ENCODE results near the gene ANKUB1. TPM values are rescaled to one million over a fixed set of nuclear protein-coding genes. Genes with fewer than 3 reads are reported as not detected.

Gene ANKUB1
- total RNA-seq, 4 donors from 2014 or later, result not detected

GRCh38 chr3:149812606-149813366 lies 20.4 kb upstream of the ANKUB1 start, which contains the start of gene RNF13:
RNF13 (plus strand) TSS chr3:149813215; CDS start chr3:149846027, 32,812 bp downstream.
- DNase-seq, result peak; percentile 99
- intact Hi-C loops (cut with DNase I), result no loop called here

GRCh38 chr3:149812165-149812605 lies 19.8 kb upstream of the ANKUB1 start:
- Histone ChIP-seq H3K27me3 (no peaks in the 10 kb centered on the region), H3K36me3 (no peaks in the 10 kb centered on the region), H3K4me3 (replicated peaks in 1 of 3) (peak overlapping the region in 2 of 3 donors; percentile 60 to 64), H3K9me3 (no peaks in the 10 kb centered on the region), H3K4me1 (peaks cover 21 to 29% of the 10 kb centered on the region in 2 donors), H3K27ac (peak overlapping the region; percentile 99 to 100 (median 99))
- 31 to 52% methylated on average over 6 to 13 of the region's 13 CpGs for WGBS, 2 donors
- intact Hi-C loops (cut with DNase I), result no loop called here
- no peak for DNase-seq
- TF ChIP-seq CTCF (IDR thresholded peaks at IDR 0.05), result no peak
- no peak for TF ChIP-seq POLR2A (IDR thresholded peaks at IDR 0.05)

More at GRCh38 chr3:149812606-149813366, 20.4 kb upstream of the ANKUB1 start, which contains the start of gene RNF13:
- WGBS, 2 donors, result 1 to 3% methylated on average over 6 to 38 of the region's 56 CpGs
- Histone ChIP-seq H3K27ac (peak within 1 kb of the TSS; percentile 99 to 100 (median 99)), H3K4me1 (peaks cover 21 to 29% of the 10 kb centered on the region in 2 donors), H3K27me3 (no peaks in the 10 kb centered on the region), H3K9me3 (no peaks in the 10 kb centered on the region), H3K4me3 (replicated peaks in 1 of 3) (peak within 1 kb of the TSS; percentile 50 to 64 (median 60)), H3K36me3 (no peaks in the 10 kb centered on the region)
- TF ChIP-seq POLR2A (IDR thresholded peaks at IDR 0.05) (peak in 1 of 2 donors; percentile 78), CTCF (IDR thresholded peaks at IDR 0.05) (no peak)

- Histone ChIP-seq H3K27me3 (no peaks in the 10 kb centered on the region), H3K4me3 (replicated peaks in 1 of 3) (no peak overlapping the region), H3K9me3 (no peaks in the 10 kb centered on the region), H3K27ac (no peak overlapping the region), H3K4me1 (peaks cover 15 to 24% of the 10 kb centered on the region in 2 donors), H3K36me3 (no peaks in the 10 kb centered on the region)
- no peak for DNase-seq
- 91 to 93% methylated on average over 2 of the region's 2 CpGs for WGBS, 2 donors
- intact Hi-C loops (cut with DNase I), result no loop called here
- TF ChIP-seq POLR2A (IDR thresholded peaks at IDR 0.05), result no peak
- no peak for TF ChIP-seq CTCF (IDR thresholded peaks at IDR 0.05)
Measured at GRCh38 chr3:149810846-149811245, 18.5 kb upstream of the ANKUB1 start.

- intact Hi-C loops (cut with DNase I), result no loop called here
- no peak overlapping the region for H3K4me3 ChIP-seq (replicated peaks in 1 of 3)
- TF ChIP-seq CTCF (IDR thresholded peaks at IDR 0.05), result no peak
- TF ChIP-seq POLR2A (IDR thresholded peaks at IDR 0.05), result no peak
- DNase-seq, result no peak
- no peak overlapping the region for H3K27ac ChIP-seq
- no peaks in the 10 kb centered on the region for H3K36me3 ChIP-seq
- H3K4me1 ChIP-seq, result peaks cover 12 to 13% of the 10 kb centered on the region in 2 donors
- H3K27me3 ChIP-seq, result no peaks in the 10 kb centered on the region
- H3K9me3 ChIP-seq, result no peaks in the 10 kb centered on the region
Measured at GRCh38 chr3:149809699-149810098, 17.3 kb upstream of the ANKUB1 start.

GRCh38 chr3:149808209-149808829 lies 16.0 kb upstream of the ANKUB1 start:
- no peak overlapping the region for H3K4me3 ChIP-seq (replicated peaks in 1 of 3)
- TF ChIP-seq POLR2A (IDR thresholded peaks at IDR 0.05) (no peak), CTCF (IDR thresholded peaks at IDR 0.05) (peak; percentile 52 to 83 (median 74))
- intact Hi-C loops (cut with DNase I), result no loop called here
- H3K36me3 ChIP-seq, result no peaks in the 10 kb centered on the region
- H3K4me1 ChIP-seq, result peaks cover 5 to 6% of the 10 kb centered on the region in 2 donors
- H3K27ac ChIP-seq, result no peak overlapping the region
- no peaks in the 10 kb centered on the region for H3K9me3 ChIP-seq
- no peaks in the 10 kb centered on the region for H3K27me3 ChIP-seq
- DNase-seq, result peak; percentile 73 to 82
- 24 to 33% methylated on average over 4 of the region's 4 CpGs for WGBS, 2 donors

All from thyroid gland (tissue), 4 donors.